Measurements from ENCODE around the gene SPATS2.

DNA sequence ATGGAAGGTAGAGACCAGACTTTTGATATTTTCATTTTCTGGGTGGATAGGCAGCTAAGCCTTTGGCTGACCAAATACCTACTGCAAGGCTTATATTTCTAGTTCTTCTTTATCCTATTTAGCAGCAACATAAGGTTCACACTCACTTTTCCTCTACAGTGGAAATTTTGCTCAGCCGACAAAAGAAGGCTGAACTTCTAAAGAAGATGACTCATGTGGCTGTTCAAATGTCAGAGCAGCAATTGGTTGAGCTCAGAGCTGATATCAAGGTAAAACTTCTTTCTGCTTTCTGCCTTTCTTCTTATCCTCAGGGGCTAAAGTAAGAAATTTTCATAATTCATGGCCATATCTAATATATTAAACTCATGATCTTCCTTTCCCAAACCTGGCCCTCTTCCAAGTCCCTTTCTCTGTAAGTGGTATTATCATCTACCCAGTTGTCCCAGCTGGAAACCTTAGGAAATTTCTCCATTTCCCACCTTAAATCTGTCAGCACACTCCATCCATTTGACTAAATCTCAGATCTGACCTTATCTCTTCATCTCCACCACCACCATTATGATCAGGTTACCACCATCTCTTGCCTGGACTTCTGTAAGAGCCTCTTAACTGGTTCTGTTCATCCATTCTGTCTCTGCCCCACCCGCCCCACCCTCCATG lies 151.8 kb downstream of the SPATS2 start:
- TF ChIP-seq, protein P1, sequence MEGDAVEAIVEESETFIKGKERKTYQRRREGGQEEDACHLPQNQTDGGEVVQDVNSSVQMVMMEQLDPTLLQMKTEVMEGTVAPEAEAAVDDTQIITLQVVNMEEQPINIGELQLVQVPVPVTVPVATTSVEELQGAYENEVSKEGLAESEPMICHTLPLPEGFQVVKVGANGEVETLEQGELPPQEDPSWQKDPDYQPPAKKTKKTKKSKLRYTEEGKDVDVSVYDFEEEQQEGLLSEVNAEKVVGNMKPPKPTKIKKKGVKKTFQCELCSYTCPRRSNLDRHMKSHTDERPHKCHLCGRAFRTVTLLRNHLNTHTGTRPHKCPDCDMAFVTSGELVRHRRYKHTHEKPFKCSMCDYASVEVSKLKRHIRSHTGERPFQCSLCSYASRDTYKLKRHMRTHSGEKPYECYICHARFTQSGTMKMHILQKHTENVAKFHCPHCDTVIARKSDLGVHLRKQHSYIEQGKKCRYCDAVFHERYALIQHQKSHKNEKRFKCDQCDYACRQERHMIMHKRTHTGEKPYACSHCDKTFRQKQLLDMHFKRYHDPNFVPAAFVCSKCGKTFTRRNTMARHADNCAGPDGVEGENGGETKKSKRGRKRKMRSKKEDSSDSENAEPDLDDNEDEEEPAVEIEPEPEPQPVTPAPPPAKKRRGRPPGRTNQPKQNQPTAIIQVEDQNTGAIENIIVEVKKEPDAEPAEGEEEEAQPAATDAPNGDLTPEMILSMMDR (IDR thresholded peaks at IDR 0.05), result no peak
- no peak for TF ChIP-seq POLR2A (IDR thresholded peaks at IDR 0.05)
